PC-9 (cell line): ENCODE data around the gene C6orf15. TPM values are rescaled to one million over a fixed set of nuclear protein-coding genes. Genes with fewer than 3 reads are reported as not detected.
A peak's percentile ranks its signal among the peaks of the same experiment; 100 is the strongest.

Experiments used
- BruUV-seq: library from RNA; stranded (reverse); fragments of 400-500 nt; replicated peaks from 2 replicates; lab custom pipeline; 2021; lab: Mats Ljungman, UMichigan
- CTCF ChIA-PET: fragments of 300-600 bp; sonication (Branson Sonifier 250); formaldehyde crosslinking; loops from one replicate; lab custom pipeline; 2022; ENCODE audit warnings: antibody characterized with exemption; lab: Charles Lee
- POLR2A ChIA-PET: fragments of 300-600 bp; sonication (Branson Sonifier 250); formaldehyde crosslinking; loops from one replicate; lab custom pipeline; 2022; ENCODE audit warnings: antibody characterized with exemption; ENCODE audit not compliant: unreplicated experiment; lab: Charles Lee
- DNase-seq, 2 experiments: peaks; one replicate each; pipeline versions ENCODE4 v3.0.0 to v3.0.0-alpha.2; 2015 to 2022; ENCODE audit warnings: mixed read lengths in 1 of 2
- H2AFZ ChIP-seq: fragments of 200-600 bp; sonication (generic); 2 replicates; pipeline ENCODE4 v1.8.1; 2017; ENCODE audit warnings: antibody characterized with exemption
- H3F3A ChIP-seq: fragments of 200-600 bp; sonication (generic); 2 replicates; pipeline ENCODE4 v1.8.1; 2017; ENCODE audit warnings: antibody characterized with exemption, mild to moderate bottlenecking, low read depth; ENCODE audit not compliant: insufficient read depth
- H3K27ac ChIP-seq: fragments of 200-600 bp; sonication (generic); 2 replicates; pipeline ENCODE4 v1.6.1; 2016; ENCODE audit warnings: mixed run types
- H3K27me3 ChIP-seq: fragments of 200-600 bp; sonication (generic); 2 replicates; pipeline ENCODE4 v1.6.1; 2016; ENCODE audit warnings: low read depth, mixed run types; ENCODE audit not compliant: insufficient read depth
- H3K36me3 ChIP-seq: fragments of 200-600 bp; sonication (generic); 2 replicates; pipeline ENCODE4 v1.6.1; 2016; ENCODE audit warnings: low read depth, mixed run types
- H3K4me1 ChIP-seq: fragments of 200-600 bp; sonication (generic); replicated peaks from 2 replicates; pipeline ENCODE4 v1.6.1; 2016; ENCODE audit warnings: mixed run types; ENCODE audit not compliant: insufficient read depth
- H3K4me2 ChIP-seq: fragments of 200-600 bp; sonication (generic); 2 replicates; pipeline ENCODE4 v1.6.1; 2017; ENCODE audit warnings: mixed run types
- H3K4me3 ChIP-seq: fragments of 200-600 bp; sonication (generic); 2 replicates; pipeline ENCODE4 v1.6.1; 2016; ENCODE audit warnings: mixed run types
- H3K79me2 ChIP-seq: fragments of 200-600 bp; sonication (generic); 2 replicates; pipeline ENCODE4 v1.6.1; 2017; ENCODE audit warnings: low read depth, mixed run types
- H3K9me2 ChIP-seq: fragments of 200-600 bp; sonication (generic); 2 replicates; pipeline ENCODE4 v1.8.1; 2017; ENCODE audit warnings: mild to moderate bottlenecking; ENCODE audit not compliant: insufficient read depth
- H3K9me3 ChIP-seq: fragments of 200-600 bp; sonication (generic); 2 replicates; pipeline ENCODE4 v1.8.1; 2016; ENCODE audit warnings: low read depth; ENCODE audit not compliant: insufficient read depth
- H4K20me1 ChIP-seq: fragments of 200-600 bp; sonication (generic); 2 replicates; pipeline ENCODE4 v1.8.1; 2017; ENCODE audit not compliant: insufficient read depth
- CTCF ChIP-seq: fragments of 200-600 bp; sonication (generic); conservative IDR thresholded peaks from 2 replicates; pipeline ENCODE4 v1.6.1; 2017; ENCODE audit warnings: mixed run types, antibody characterized with exemption, mild to moderate bottlenecking, moderate library complexity
- EZH2 ChIP-seq: fragments of 200-600 bp; sonication (generic); IDR thresholded peaks from 2 replicates; pipeline ENCODE4 v1.8.0; 2017; ENCODE audit warnings: antibody characterized with exemption, low read depth
- intact Hi-C: fragments of 100-400 bp; cut with micrococcal nuclease; formaldehyde crosslinking; loops from one replicate; pipeline ENCODE4 v1.10.0; 2022; ENCODE audit not compliant: unreplicated experiment
- total RNA-seq: library from RNA; stranded (reverse); gene quantifications from 2 replicates; pipeline ENCODE4 v1.2.3, GENCODE V29; 2021

The C6orf15 gene
- total RNA-seq, 1 experiment from 2014 or later, result 21.6 TPM

- H2AFZ ChIP-seq, result peak within 1 kb of the TSS; percentile 96
- no peak for DNase-seq
- intact Hi-C loops, result loop anchor here (1.0 to 2.0 kb wide), 2 partner anchors 12 to 35 kb away; no protein-coding TSS in a partner anchor
- peak within 1 kb of the TSS; percentile 89 for H3K4me3 ChIP-seq
- peaks cover 16% of the 10 kb centered on the region for H3K4me1 ChIP-seq
- H3K27me3 ChIP-seq, result no peaks in the 10 kb centered on the region
- no peaks in the 10 kb centered on the region; the same call in 1 of the 2 replicates for H4K20me1 ChIP-seq
- ChIA-PET POLR2A (no interaction called here), CTCF (interaction anchor here (0.6 to 1.2 kb wide), 2 partner anchors 17 to 35 kb away, joined by 3 to 4 read pairs; no protein-coding TSS in a partner anchor)
- no peak within 1 kb of the TSS for H3K27ac ChIP-seq
- H3K36me3 ChIP-seq, result no peaks in the 10 kb centered on the region
- no peaks in the 10 kb centered on the region for H3K9me2 ChIP-seq
- no TSS peak for BruUV-seq
- H3K4me2 ChIP-seq, result peak within 1 kb of the TSS; percentile 94
- no peaks in the 10 kb centered on the region for H3F3A ChIP-seq
- no peaks in the 10 kb centered on the region for H3K79me2 ChIP-seq
- no peaks in the 10 kb centered on the region for H3K9me3 ChIP-seq
- TF ChIP-seq CTCF, result no peak
- TF ChIP-seq EZH2, result no peak
Measured at GRCh38 chr6:31157513-31158139, 45.3 kb upstream of the C6orf15 start, which contains the start of gene CCHCR1. Gene CCHCR1, minus strand, starts transcription at chr6:31157802. Its CDS starts 202 bp downstream, at chr6:31157600.

- no peaks in the 10 kb centered on the region for H3F3A ChIP-seq
- H3K9me3 ChIP-seq, result no peaks in the 10 kb centered on the region
- peaks cover 16% of the 10 kb centered on the region for H3K4me1 ChIP-seq
- no peak overlapping the region for H2AFZ ChIP-seq
- H3K4me3 ChIP-seq, result no peak overlapping the region
- BruUV-seq, result no TSS peak
- no peaks in the 10 kb centered on the region for H3K36me3 ChIP-seq
- no peaks in the 10 kb centered on the region for H3K27me3 ChIP-seq
- DNase-seq, result no peak
- CTCF ChIA-PET, result interaction anchor here (0.5 kb wide), 1 partner anchor 9 kb away, joined by 5 read pairs; no protein-coding TSS in a partner anchor
- TF ChIP-seq EZH2 (no peak), CTCF (no peak)
- H4K20me1 ChIP-seq, result no peaks in the 10 kb centered on the region; the same call in 1 of the 2 replicates
- H3K27ac ChIP-seq, result no peak overlapping the region
- no peaks in the 10 kb centered on the region for H3K9me2 ChIP-seq
- H3K4me2 ChIP-seq, result no peak overlapping the region; the same call in 1 of the 2 replicates
- no peaks in the 10 kb centered on the region for H3K79me2 ChIP-seq
- POLR2A ChIA-PET, result no interaction called here
- intact Hi-C loops, result no loop called here
Measured at GRCh38 chr6:31156641-31157040, 44.3 kb upstream of the C6orf15 start.

GRCh38 chr6:31154436-31154835 is 42.1 kb upstream of the C6orf15 start:
- no TSS peak for BruUV-seq
- H3K4me2 ChIP-seq, result no peak overlapping the region
- ChIA-PET POLR2A (interaction anchor here (0.6 kb wide), 1 partner anchor 12 kb away, joined by 4 read pairs; no protein-coding TSS in a partner anchor), CTCF (no interaction called here)
- DNase-seq, result no peak
- no peaks in the 10 kb centered on the region for H3K9me2 ChIP-seq
- H3K79me2 ChIP-seq, result no peaks in the 10 kb centered on the region
- no peak for TF ChIP-seq CTCF
- TF ChIP-seq EZH2, result no peak
- H3F3A ChIP-seq, result no peaks in the 10 kb centered on the region
- peaks cover 15% of the 10 kb centered on the region for H3K4me1 ChIP-seq
- H3K9me3 ChIP-seq, result no peaks in the 10 kb centered on the region
- no peak overlapping the region for H2AFZ ChIP-seq
- no peaks in the 10 kb centered on the region for H3K27me3 ChIP-seq
- no peaks in the 10 kb centered on the region for H3K36me3 ChIP-seq
- H3K4me3 ChIP-seq, result no peak overlapping the region
- no peaks in the 10 kb centered on the region for H4K20me1 ChIP-seq
- H3K27ac ChIP-seq, result no peak overlapping the region
- intact Hi-C loops, result no loop called here
